LNCaP clone FGC (cell line): ENCODE data around the gene COBL.

Experiments
- DNase-seq: peaks from one replicate; pipeline ENCODE4 v3.0.0-alpha.2; 2011; ENCODE audit warnings: low read depth
- H3K4me3 ChIP-seq: 2 replicates; pipeline ENCODE4 v1.5.1; 2011; ENCODE audit warnings: mild to moderate bottlenecking, low read depth, low read length, control low read depth
- TF ChIP-seq, protein P1 (sequence below): IDR thresholded peaks from 2 replicates; pipeline ENCODE4 v1.5.1; 2012; ENCODE audit warnings: mild to moderate bottlenecking; ENCODE audit not compliant: control insufficient read depth, insufficient read depth; ENCODE audit errors: extremely low read depth

Gene COBL

DNA sequence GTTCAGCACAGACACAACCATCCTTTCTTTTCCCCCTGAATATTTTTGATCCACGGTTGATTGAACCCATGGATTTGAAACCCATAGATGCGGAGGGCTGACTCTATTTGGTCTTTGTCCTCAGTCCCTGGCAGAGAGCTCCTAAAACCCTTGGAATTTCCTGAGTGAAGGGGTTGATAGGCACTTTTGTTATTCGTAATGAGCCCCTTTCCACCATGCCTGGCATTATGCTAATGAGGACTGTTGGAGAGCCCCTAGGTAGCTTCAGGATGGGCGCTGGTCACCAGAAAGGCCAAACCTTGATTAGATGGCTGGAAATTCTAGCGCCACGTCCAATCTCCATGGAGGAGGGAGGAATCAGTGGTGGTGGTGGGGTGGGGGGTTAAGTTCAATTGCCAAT lies 328.1 kb downstream of the COBL start:
- no peak overlapping the region for H3K4me3 ChIP-seq
- TF ChIP-seq, protein P1, sequence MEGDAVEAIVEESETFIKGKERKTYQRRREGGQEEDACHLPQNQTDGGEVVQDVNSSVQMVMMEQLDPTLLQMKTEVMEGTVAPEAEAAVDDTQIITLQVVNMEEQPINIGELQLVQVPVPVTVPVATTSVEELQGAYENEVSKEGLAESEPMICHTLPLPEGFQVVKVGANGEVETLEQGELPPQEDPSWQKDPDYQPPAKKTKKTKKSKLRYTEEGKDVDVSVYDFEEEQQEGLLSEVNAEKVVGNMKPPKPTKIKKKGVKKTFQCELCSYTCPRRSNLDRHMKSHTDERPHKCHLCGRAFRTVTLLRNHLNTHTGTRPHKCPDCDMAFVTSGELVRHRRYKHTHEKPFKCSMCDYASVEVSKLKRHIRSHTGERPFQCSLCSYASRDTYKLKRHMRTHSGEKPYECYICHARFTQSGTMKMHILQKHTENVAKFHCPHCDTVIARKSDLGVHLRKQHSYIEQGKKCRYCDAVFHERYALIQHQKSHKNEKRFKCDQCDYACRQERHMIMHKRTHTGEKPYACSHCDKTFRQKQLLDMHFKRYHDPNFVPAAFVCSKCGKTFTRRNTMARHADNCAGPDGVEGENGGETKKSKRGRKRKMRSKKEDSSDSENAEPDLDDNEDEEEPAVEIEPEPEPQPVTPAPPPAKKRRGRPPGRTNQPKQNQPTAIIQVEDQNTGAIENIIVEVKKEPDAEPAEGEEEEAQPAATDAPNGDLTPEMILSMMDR = no peak
- no peak for DNase-seq

DNA sequence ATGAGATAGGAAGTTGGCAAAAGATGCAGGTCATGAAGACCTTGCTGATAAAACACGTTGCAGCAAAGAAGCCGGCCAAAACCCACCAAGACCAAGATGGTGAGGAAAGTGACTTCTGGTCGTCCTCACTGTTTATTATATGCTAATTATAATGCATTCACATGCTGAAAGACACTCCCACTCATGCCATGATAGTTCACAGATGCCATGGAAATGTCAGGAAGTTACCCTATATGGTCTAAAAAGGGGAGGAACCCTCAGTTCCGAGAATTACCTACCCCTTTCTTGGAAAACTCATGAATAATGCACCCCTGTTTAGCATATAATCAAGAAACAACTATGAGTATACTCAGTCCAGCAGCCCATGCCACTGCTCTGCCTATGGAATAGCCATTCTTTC lies 331.5 kb downstream of the COBL start:
- no peak for DNase-seq
- TF ChIP-seq, protein P1 = no peak
- no peak overlapping the region for H3K4me3 ChIP-seq

DNA sequence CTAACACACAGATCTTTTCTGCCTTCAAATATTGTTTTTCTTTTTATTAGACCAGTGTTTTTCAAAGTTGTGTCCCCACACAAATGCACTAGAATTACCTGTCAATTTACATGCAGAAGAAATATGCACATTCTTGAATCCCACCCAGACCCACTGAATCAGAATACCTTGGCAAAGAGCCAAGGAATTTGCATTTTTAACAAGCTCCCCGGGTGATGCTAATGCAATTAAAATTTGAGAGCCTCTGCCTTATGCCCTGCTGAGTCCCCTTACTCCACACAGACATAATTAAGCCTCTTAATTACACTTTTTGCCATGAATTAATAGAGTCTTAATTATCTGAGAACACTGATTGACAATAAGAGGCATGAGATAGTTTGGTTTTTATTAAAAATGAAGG lies 332.8 kb downstream of the COBL start:
- no peak overlapping the region for H3K4me3 ChIP-seq
- DNase-seq = no peak
- TF ChIP-seq, protein P1 = no peak

DNA sequence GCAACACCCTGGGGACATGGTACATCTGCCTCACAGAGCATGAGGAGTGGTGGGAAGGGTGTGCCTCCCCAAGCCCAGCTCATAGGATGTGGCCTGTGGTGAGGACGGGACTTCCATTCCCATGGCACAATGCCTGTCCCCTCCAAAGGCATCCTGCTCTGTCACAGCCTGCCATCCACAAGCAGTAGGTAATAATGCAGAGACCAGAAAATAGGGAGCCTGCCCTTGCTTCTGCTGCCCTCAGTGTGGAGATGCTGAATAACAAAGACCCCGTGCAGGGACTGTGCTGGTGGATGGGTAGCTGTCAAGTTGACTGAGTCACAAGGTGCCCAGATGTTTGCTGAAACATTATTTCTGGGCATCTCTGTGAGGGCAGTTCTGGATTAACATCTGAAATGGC lies 334.0 kb downstream of the COBL start:
- TF ChIP-seq, protein P1 = no peak
- no peak for DNase-seq
- no peak overlapping the region for H3K4me3 ChIP-seq

DNA sequence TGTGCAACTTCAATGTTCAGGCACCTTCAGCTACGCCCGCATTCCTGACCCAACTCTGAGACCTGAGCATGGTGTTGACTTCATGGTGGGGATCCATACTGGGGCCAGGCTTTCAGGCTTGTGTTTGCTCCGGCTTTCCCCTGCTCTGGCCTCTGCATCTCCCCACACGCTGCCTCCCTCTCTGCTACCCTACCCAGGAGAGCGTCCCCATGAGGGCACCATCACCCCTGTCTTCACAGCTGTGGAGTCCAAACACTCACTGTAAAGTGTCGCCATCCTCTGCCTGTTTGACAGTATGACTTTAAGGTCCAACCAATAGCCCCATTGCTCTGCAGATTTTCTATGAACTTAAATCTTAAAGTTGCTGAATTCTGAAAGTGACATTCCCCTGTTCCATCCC lies 334.9 kb downstream of the COBL start:
- DNase-seq = no peak
- TF ChIP-seq, protein P1 = no peak
- no peak overlapping the region for H3K4me3 ChIP-seq

DNA sequence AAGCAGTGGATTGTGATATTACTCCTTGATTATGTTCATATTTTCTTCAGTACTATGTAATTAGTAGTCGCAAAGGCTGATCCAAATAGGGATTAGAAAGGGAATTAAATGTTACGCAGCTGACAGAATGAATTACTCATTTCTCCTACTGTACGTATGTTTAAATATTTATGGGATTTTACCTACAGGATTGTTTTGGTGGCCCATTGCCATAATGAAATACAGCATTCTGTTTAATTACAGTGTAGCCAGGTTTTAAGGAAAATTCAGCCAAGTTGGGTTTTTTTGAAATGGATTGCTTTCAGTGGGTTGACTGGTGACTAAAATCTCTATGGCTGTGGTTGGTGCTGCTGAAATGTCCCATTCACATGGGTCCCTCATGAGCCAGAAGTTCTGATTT lies 336.2 kb downstream of the COBL start:
- no peak for DNase-seq
- TF ChIP-seq, protein P1 = no peak
- no peak overlapping the region for H3K4me3 ChIP-seq

DNA sequence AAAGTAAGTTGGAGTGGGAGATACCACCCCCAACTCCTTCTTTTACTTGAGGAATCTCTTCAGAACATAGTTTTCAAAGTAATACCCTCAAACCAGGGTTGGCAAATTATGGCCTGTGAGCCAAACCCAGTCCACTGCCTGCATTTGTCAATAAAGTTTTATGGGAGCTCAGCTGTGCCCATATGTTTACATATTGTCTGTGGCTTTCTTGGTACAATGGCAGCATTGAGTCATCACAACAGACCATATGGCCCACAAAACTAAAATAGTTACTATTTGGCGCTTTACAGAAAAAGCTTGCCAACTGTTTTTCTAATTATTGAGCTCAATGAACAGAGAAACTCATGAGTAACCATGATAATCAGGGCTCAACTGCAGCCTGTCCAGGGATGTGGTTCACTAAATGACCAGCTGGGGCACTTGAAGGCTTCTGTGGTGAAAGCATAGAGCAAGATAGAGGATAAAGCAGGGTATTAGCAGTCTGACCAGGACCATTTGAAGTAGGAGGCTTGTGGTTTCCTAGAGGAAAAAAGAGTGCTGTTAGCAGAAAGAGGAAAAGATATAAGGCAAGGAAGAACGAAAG lies 337.9 kb downstream of the COBL start:
- TF ChIP-seq, protein P1 = no peak
- H3K4me3 ChIP-seq = no peak overlapping the region
- no peak for DNase-seq
